HG03139 (cell line): ENCODE results near the gene ZBTB40.

Source experiments
- ATAC-seq: cut with Tn5 transposase; IDR thresholded peaks from one replicate; pipeline ENCODE4 v1.9.1; 2021; ENCODE audit not compliant: unreplicated experiment

The ZBTB40 gene

DNA sequence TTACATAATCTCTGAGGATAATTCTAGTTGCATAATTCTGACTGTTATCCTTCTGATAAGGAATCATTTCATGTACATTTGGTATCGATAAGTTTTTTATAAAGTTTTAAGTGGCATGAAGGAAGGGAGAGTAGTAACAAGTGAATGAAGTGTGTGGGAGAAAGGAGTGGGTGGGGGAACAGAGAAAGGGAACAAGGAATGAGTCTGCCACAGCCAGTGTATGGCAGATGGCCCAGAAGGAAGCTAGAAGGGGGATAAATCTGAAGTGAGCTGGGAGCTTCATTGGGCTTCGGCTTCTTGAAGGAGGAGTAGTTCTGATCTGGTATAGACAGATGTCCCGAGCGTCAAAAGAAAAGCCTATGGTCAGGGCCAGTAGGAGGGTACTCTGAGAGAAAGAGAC, 18.6 kb downstream of the ZBTB40 start:
- no peak for ATAC-seq

DNA sequence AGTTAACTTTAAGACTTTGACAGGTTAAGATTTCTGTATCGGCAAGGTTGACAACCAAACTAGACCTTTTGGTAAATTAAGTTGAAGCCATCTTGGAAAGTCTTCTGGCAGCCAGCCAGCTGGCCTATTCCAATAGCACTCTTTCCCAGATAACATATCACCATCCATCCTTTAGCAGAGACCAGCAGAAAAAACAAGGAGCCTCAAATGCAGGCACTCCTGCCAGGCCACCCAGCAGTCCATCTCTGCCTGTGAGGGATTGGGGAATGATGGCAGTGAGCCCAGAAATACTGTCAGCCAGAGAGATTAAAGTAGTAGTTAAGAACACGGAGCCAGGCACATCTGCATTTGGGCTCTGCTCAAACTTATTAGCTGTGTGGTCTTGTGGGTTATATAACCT, 19.4 kb downstream of the ZBTB40 start:
- no peak for ATAC-seq

DNA sequence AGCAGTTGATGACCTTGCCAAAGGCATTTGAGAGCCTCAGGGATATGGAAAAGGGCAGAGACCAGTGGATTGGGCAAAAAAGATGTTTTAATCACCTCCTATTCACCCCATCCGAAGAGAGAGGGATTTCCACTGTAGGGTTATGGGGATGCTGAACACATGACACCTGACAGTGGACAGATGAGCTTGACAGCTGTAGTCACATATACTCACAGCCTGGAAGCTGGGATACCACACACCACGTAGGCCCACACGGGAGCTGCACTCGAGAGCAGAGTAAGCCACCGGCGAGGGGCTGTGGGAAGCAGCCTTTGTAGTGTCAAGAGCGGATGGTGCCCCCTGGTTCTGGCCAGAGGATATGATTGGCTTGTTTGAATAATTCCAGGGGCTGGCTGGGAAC, 20.0 kb downstream of the ZBTB40 start:
- ATAC-seq, result no peak

DNA sequence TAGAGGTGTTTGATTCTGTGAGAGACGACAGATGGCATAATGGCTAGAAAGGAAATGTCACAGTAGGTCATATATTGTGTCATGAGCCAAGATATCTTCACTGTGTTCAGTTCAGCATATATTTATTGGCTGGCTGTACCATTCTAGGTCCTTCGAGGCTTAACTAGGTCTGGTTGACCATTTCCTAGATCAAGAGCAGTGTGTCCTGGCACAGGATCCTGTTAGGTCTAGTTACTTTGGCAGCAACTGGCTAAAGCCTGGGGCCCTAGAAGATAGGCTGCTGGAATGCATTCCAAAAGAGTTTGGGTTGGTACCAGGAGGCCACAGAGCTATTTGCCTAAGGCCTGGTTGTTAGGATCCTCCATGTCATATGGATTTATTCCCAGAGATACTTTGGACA, 20.9 kb downstream of the ZBTB40 start:
- no peak for ATAC-seq

DNA sequence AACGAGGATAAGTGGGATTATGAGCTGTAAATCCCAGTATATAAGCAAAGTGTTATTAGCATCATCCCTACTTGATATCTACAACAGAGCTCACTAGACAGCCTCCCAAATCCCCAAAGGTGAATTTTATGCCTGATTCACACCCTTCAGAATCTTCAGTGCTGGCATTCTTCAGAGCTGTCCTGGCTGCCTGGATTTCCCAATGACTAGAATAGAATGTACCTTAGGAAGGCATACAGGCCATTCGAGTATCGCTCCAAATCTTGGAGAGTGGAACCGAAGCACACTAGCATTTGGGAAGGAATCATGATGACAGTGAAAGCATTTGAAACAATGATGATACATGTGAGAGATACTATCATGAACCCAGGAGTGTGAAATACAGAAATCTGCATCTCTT, 22.3 kb downstream of the ZBTB40 start:
- ATAC-seq, result no peak

DNA sequence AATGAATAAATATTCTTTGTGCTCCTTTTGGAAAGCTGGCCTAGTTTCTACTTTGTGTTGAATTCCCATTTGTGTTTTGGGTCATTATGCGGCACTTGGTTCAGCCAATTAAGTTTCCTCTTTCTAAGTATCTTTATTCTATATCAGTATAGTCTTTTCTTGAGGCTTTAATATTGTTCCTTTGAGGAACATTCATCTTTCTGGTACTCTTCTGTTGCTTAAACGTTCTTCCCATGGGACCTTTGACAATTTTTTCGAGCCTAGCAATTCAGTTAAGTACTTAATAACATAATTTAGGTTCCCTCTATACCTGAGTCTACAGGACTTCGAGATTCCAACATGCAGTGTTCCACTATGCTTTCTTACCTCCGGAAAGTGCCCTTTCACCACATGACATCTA, 24.9 kb downstream of the ZBTB40 start:
- no peak for ATAC-seq

DNA sequence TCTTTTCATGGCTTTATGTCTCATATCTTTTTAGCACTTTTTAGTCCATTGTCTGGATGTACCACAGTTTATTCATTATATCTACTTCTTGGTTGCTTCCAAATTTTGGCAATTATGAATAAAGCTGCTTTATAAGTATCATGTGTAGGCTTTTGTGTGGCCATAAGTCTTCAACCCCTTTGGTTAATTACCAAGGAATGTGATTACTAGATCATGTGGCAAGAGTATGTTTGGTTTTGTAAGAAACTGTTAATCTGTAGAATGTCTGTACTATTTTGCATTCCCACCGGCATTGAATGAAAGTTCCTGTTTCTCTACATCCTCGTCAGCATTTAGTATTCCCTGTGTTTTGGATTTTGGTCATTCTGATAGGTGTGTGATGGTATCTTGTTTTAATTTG, 31.5 kb downstream of the ZBTB40 start:
- ATAC-seq, result no peak

DNA sequence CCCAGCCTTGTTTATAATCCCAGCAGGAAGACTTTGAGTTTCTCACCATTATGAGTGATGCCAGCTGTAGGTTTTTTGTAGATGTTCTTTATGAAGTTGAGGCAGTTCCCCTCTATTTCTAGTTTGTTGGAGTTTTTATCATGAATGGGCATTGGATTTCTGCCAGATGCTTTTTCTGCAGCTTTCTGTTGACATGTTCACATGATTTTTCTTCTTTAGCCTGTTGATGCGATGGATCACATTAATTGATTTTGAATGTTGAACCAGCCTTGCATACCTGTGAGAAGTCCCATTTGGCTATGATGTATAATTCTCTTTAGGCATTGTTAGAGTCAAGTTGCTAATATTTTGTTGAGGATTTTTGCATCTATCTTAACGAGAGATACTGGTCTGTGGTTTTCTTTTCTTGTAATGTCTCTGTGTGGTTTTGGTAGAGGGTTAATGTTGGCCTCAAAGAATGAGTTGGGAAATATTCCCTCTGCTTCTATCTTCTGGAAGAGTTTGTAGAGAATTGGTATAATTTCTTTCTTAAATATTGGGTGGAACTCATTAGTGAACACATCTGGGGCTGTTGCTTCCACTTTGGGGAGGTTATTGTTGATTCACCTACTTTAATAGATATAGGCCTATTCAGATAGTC, 33.2 kb downstream of the ZBTB40 start:
- no peak for ATAC-seq

DNA sequence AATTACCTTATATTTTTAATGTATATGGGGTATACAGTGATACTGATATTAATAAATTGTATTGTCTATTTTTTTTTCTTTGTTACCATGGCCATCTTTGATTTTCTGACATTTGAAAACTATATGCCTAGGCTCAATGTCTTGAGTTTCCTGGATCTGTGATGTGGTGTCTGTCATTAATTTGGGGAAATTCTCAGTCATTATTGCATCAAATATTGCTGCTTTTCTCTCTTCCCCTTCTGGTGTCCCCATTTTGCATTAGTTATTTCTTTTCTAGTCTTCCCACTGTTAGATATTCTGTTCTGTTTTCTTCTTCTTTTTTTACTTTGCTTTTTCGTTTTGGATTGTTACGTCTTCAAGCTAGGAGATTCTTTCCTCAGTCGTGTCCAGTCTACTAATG, 33.8 kb downstream of the ZBTB40 start:
- ATAC-seq, result no peak

DNA sequence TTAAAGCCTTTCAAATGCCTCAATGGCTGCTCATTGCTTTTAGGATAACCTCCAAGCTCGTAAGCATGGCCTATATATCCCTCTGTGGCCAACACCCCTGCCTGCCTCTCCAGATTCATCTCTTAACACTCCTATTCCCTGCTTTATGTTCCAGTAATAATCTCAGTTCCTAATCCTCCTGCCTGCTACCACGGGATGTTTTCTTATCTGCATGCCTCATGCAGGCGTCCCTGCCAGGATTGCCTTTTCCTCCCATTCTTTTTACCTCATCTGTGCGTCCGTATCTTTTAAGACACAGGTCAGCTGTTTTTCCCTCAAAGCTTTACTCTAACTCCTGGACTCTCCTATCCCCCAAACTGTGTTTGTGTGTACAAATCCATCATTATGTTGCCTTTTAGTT, 36.1 kb downstream of the ZBTB40 start:
- no peak for ATAC-seq

DNA sequence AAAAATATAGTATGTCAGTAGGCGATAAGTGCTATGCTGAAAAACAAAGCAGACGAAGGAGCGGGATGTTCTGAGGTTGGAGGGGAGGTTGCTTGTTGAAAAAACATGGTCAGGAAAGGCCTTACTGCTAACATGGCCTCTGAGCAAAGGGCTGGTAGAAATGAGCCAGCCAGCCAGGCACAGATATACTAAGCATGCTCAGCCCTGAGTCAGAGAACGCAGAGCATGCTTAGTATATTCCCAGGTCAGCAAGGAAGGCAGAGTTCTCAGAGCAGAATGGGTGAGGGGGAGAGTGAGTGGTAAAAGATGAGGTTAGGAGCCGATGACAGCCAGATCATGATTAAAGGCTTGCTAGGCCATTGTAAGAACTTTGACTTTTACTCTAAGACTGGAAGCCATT, 36.7 kb downstream of the ZBTB40 start:
- ATAC-seq, result no peak

DNA sequence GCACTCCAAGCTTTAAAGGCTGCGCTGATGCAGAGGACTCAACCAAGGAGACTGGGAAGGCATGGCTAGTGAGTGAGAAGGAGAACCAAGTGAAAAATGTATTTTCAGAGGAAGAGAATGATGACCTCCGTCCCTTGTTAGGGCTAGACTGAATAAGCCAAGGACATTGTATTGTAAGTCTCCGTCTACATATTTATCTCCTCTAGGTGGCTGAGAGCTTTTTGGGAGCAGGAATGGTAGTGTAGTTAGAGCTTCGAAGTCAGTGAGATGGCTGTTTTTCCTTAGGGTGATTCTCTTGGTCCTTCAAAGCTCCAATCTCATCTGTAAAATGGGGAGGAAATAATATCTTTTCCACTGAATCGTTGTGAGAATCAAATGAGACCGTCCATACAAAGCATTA, 37.6 kb downstream of the ZBTB40 start:
- no peak for ATAC-seq

DNA sequence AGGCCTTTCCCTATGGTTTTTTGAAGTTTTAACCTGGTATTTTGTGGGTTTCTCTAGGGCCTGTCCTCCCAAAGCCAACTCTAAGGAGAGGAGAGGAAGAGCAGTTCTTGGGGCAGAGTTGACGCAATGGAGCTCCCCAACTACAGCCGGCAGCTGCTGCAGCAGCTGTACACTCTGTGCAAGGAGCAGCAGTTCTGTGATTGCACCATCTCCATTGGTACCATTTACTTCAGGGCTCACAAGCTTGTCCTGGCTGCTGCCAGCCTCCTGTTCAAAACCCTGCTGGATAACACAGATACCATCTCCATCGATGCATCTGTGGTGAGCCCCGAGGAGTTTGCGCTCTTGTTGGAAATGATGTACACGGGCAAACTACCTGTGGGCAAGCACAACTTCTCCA, 38.2 kb downstream of the ZBTB40 start:
- no peak for ATAC-seq

DNA sequence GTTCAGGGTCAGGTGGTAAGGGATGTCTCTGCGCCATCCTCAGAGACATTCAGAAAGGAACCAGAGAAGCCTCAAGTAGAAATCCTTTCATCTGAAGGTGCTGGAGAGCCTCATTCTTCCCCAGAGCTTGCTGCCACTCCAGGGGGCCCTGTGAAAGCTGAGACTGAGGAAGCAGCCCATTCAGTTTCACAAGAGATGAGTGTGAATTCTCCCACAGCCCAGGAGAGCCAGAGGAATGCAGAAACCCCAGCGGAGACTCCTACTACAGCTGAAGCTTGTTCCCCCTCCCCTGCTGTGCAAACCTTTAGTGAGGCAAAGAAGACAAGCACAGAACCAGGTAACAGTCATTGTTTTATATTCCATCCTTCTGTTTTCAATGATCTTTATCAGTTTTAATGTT, 38.7 kb downstream of the ZBTB40 start:
- no peak for ATAC-seq

DNA sequence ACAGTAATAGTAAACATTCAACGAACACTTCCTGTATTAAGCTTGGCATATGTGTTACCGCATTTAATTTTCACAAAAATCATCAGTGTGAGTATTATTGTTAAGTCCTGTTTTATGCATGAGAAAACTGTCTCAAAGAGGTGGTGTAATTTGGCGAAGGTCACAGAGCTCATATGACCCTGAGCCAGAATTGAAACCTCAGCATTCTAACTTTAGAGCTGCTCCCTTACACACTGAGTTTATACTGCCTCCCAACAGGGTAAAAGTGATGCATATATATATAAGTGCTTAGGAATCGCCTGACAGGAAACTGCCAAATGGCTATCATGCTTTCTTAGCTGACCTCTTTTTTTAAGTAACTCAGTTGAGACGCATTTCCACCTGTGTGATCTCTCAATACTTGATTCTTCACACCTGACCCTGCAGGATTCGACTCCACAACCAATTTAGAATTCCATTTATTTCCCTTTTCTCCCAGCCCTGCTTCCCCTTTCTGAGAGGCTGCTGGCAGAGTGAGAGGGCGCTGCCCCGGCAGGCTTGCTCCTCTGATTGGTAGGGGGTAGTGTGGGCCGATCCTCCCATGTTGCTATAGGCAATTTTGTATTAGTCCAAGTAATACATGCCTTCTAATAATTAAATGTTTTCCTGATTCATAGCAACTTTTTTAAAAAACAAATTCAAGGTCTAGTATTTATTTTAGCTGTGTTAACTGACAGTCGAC, 40.5 kb downstream of the ZBTB40 start:
- ATAC-seq, result no peak

DNA sequence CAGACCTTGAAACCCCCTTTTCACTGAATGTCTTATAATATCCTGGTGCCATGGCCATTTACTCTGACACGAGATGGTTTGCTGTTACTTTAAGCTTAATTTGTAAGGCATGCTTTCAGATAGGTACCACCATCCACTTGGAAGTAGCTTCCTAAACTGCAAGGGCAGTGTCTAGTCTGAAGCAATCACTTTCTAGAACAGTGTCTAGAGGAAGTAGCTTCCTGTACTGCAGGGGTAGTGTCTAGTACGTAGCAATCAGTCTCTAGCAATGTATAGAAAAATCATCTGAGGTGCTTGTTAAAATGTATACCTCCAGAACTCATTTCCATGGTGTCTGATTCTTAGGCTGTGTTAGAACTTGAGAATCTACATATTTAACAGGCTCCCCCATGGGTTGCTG, 42.5 kb downstream of the ZBTB40 start:
- no peak for ATAC-seq

DNA sequence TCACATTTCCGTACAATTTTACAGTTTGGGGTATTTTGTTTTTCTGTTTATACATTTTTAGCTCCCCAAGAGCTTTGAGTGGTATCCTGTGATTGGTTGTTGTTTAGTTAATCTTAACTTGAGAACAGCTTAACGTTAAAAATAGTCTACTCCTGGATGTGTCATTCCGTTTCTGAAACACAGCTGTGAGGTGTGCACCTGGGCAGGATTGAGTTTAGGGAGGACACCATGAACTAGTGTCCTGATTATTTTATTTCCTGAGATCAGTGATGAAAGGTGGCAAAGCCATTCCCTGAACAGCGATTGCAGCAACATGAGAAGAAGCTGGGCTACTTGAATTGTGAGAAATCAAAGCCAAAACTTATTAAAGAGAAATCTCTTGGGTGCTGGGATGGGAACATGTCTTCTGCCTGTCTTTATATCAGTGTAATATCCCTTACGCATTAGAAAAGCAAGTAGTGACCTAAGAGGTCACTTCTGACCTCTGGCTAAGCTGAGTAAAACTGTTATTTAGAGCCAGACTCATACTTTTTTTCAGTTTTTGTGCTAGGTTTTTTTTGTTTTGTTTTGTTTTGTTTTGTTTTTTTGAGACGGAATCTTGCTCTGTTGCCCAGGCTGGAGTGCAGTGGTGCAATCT, 43.4 kb downstream of the ZBTB40 start:
- ATAC-seq, result no peak

DNA sequence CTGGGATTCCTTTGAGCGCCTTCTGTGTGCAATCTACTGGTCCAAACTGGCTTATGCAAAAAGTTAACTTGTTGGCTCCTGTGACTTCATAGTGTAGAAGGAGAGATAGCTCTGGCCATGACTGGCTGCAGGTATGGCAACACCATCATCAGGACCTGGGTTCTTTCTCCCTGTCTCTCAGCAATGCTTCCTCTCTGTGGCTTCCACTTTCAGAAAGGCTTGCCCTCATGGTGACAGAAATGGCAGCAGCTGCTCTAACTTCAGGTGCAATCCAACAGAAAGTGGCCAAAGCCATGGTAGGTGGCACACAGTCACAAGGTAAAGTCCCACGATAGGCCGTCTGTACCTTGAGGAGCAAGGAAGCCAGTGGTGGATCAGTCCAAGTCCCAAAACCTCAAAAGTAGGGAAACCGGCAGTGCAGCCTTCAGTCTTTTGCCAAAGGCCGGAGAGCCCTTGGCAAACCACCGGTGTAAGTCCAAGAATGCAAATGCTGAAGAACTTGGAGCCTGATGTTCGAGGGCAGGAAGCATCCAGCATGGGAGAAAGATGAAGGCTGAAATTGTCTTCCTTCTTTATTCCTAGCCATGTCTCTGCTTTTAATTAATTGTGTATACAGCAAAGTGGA, 45.0 kb downstream of the ZBTB40 start:
- no peak for ATAC-seq

DNA sequence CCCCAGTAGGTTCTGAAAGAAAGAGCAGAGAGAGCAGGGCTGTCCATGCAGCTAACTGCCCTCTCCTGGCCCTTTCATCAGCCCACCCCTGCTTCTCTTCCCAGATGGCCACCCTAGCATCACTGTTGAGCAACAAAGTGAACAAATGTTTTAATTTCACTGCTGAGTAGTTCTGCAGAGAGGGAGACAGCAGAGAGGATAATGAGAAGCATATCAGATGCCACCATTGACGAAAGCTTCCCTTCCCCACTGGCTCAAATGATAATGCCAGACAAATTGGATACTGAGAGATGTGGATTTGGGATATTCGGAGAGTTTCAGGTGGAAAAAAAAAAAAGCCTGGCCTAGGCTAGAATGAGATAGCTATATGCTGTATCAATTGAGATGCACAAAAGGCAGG, 46.8 kb downstream of the ZBTB40 start:
- no peak for ATAC-seq

DNA sequence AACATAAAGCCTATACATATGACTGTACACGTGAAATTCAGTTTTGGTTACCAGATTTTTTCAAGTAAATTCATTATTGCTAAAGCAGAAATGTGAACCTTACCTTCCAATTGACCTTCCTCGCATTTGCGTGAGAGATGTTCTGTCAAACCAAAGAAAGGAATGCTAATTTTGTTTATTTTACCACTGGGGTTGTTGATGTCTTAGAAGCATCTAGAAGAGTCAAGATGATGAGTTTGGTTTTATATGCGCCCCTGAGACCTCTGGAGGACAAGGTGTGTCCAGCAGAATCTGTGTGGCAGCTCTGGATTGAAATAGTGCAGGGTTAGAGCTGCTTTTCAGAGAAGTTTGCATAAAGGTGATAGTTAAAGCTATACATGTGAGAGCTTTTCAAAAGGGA, 48.4 kb downstream of the ZBTB40 start:
- ATAC-seq, result no peak

DNA sequence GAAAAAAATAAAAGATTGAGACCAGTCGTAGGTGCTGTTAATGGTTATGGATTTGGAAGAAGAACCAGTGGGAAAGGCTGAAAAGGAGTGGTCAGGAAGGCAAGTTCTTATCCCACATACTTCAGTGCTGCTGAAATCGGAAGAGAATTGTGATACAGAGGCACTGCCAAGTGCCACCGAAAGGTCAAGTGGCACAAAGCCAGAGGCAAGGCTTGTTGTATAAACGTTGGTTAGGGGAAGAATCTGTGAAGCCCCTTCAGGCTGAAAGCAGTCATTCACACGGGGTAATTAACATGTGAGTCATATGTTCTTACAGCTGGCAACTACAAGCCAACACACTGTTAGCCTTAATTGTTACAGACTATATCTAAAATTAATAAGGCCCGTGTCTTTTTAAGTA, 48.8 kb downstream of the ZBTB40 start:
- no peak for ATAC-seq

DNA sequence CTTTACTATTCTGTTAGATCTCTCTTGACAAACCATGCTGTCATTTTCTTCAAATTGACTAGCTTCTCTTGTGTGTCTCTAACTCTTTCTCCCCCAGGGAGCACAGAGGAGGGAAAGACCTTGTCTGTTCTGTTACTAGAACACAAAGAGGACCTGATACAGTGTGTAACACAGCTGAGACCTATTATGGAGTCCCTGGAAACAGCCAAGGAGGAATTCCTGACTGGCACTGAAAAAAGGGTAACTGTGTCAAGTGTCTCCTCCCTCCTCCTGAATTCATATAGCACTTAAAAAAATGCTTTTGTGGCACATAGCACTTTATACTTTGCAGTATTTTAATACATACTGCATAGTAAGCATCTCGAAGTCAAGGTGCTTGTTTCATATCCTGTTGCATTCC, 50.6 kb downstream of the ZBTB40 start:
- ATAC-seq, result no peak
